HG02981 (cell line): Measurements from ENCODE around the gene LIMS1.
A peak's percentile ranks its signal among the peaks of the same experiment; 100 is the strongest.

ENCODE experiments used
- ATAC-seq: cut with Tn5 transposase; IDR thresholded peaks from one replicate; pipeline ENCODE4 v1.9.1; 2021; ENCODE audit warnings: mild to moderate bottlenecking, moderate library complexity; ENCODE audit not compliant: unreplicated experiment

Gene LIMS1

DNA sequence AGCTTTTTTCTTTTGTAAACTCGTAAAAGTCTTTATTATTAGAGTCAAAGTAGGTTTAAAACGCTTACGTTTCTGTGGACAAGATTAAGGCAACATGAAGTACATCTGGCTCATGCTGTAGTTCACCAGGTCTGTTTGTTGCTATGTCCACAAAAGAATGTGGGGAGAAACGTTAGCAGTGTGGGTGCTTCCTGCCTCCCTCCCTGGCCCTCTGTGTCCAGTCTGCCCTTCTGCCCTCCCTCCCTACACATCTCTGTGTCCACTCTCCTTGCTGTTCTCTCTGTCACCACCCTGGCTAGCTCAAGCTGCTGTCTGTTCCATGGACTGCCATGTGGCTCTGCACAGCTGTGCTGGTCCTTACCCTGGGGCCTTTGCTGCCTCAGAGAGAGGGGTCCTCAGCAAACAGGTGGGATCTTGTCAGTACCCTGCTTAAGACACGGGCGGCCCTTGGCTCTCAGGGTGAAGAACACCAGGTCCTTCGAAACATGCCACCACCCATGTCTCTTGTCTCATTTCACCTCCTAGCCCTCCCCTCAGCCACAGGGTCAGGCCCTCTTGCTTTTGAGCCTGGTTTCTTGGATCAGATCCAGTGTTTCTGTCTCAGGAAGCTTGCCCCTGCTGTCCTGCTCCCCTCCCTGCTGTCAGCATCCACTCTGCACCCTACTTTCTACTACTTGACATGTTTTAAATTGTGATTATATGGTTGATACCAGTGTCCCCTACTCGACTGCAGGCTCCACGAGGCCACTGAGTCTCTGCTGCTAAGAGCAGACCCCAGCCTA, 79.2 kb downstream of the LIMS1 start:
- ATAC-seq = no peak

DNA sequence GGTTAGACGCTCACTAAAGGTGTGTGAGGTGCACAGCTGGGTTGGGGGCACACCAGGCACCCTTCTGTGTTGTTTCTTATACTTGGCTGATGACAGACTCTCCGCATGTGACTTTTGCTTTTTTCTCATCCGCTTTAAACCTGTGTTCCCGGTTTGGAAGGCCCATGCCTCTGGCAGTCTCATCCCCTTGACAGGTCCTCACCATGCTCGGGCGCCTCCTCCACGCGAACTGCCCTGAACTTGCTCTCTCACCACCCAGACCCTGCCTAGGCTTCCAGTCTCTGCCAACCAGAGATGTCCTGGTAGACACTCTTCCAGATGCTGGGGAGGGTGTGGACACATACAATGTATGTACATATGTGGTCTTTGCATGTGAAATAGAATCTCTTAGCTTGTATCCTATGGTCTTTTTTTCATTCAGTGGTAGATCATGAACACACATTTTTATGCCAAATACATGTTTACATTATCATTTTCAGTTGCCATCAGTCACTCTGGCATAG, 79.8 kb downstream of the LIMS1 start:
- no peak for ATAC-seq

DNA sequence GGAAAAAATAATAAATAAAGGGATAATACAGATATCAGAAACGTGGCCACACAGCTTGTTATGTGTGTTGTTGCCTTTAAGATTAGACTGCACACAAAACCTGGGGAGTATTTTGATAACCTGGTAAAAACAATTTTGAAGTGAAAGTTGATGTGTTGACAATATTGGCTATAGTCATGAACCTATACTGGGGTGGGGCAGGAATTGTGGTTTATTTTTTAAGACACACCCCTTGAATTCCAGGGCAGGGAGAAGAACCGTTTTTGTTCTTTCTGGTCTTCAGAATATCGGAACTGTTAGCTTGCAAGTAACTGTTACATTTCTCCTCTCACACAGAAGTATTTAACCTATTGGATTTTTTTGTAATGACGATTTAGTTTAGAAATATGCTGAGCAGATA, 80.4 kb downstream of the LIMS1 start:
- no peak for ATAC-seq

DNA sequence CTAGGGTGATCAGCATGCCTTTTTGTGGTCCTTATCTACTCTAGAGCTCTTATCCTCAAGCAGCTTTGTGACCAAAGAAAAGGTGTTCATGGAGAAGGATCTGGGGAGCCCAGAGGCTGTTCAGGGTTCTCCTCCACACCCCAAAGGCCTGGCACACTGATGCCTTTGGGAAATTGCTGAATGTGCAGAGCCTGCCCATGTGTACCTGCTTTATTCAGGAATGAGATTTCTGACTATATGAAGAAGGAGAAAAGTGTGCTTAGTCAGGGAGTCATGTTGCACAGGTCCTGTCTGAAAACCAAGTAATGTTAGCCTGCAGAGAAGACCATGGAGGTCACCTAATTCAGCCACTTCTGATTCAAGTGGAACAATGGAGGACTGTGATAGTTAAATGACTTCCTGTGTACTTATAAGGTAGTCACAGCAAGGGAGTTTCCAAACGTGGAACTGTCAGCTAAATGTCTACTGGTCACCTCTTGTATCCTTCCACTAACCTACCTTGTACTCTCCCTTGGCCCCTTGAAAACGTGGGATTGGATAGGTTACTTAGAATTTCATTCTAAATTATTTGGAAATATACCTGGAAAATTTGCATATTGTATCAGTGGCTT, 81.3 kb downstream of the LIMS1 start:
- no peak for ATAC-seq

DNA sequence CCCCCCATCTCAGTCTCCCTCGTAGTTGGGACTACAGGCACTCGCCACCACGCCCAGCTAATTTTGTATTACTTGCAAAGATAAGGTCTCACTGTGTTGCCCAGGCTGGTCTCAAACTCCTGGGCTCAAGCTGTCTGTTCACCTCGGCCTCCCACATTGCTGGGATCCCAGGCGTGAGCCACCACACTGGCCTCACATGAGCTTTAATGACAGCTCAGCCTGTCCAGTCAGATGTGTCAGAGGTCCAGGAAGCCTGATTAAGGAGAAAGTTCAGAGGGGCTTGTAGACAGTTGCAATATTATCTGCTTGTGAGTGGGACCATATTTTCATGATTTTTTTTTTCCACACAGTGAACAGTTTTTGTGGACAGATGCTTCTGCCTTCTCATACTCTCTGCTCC, 82.0 kb downstream of the LIMS1 start:
- no peak for ATAC-seq

DNA sequence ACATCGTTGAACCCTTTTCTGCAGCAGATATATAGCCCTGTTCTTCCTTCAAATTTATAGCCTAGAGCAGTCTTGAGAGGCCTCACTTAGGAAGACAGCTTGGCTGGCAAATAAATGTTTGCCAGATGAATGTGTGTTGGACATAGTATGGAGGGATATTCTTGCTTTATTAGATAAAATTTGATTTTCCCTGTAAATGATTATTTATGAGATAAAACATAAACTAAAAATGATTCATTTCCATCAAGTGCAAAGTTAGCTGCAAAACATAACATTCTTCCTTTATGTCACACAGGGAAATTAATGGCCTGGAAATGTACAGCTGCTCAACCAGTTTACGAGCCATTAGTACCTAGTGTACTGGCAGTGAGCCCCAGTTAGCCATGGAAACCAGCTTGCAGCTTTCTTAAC, 82.5 kb downstream of the LIMS1 start:
- no peak for ATAC-seq

DNA sequence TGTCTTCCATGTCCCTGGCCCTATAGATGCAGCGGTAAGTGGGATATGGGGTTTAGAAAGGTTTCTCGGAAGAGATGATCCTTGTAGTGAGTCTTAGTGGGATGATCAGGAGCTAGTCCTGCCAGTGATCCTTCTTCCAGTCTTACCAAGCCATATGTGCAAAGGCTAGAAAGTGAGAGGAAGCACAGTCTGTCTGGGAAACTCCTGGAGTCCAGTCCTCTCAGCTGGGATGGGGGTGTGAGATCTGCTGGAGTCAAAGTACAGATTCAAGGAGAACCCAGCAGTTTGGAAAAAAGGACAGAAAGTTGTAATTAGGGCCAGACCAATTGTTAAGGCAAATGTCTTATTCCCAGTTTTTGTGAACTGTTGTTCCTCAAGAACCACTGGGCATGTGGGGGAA, 83.3 kb downstream of the LIMS1 start:
- ATAC-seq = no peak

DNA sequence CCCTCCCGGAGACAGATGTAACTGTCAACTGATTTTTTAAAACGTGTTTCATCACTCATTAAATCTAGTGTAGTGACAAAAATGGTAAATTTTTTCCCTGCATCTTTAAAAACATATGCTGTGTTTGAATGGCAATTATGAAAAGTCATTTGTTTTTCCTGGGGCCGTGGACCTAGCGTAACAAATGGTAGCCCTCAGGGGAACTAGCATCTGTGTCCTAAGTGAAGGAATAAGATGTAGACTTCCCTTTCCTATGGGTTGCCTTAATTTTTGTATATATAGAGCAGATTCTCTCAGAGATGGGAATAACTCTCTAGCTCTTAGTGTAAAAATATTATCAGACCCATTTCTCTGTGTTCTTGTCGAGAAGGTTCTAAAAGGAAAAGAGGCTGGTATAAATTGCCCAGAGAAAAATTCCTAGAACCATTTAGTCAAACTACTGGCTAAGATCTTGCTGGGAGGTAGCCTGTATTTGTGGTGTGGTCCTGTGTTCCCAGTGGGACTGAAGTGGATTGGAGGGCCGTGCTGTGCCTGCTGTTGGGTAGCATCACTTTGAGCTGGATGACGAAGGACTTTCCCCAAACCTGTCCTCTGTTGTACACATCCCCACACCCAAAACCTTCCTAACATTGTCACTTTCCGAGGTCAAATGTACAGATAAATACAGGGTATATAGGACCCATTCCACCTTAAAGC, 85.8 kb downstream of the LIMS1 start:
- ATAC-seq = no peak

DNA sequence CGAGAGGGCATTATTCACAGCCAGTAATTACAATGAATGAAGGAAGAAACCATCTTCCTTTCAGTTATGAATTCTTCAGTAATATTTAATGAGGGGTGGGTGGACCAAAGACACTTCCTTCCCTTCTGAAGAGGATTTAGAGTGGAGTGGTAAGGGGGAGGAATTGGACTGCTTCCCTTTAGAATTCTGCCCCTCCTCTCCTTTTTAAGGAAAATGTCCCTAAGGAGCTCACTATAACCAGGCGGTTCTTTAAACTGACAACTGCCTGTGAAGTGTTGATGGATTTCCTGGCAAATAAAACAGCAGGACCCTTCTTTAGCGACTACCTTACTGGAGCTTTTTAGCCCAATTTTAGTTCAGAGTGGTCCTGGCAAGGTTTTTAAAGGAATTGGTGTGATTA, 86.4 kb downstream of the LIMS1 start:
- ATAC-seq = no peak

DNA sequence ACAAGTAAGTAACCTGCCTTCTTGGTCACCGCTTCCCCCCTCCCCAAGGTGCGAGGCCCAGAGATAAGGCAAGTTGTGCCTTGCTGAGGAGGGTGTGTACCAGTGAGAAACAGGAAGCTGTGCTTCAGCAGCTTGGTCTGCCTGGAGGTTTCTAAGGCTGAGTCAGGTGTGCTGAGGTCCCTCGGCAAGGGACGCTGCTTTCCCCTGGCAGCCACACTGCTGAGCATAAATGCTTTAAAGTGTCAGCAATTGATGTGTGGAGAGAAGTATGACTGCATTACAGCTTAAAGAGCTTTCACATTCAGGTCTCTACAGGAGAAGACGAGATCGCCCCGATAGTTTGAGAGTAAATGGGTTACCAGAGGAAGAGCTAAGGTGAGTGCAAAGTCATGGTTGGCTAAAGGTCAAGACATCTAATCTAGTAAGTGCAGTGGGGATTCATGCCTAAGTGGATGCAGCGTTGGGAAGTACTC, 86.9 kb downstream of the LIMS1 start:
- ATAC-seq = peak; percentile 99

DNA sequence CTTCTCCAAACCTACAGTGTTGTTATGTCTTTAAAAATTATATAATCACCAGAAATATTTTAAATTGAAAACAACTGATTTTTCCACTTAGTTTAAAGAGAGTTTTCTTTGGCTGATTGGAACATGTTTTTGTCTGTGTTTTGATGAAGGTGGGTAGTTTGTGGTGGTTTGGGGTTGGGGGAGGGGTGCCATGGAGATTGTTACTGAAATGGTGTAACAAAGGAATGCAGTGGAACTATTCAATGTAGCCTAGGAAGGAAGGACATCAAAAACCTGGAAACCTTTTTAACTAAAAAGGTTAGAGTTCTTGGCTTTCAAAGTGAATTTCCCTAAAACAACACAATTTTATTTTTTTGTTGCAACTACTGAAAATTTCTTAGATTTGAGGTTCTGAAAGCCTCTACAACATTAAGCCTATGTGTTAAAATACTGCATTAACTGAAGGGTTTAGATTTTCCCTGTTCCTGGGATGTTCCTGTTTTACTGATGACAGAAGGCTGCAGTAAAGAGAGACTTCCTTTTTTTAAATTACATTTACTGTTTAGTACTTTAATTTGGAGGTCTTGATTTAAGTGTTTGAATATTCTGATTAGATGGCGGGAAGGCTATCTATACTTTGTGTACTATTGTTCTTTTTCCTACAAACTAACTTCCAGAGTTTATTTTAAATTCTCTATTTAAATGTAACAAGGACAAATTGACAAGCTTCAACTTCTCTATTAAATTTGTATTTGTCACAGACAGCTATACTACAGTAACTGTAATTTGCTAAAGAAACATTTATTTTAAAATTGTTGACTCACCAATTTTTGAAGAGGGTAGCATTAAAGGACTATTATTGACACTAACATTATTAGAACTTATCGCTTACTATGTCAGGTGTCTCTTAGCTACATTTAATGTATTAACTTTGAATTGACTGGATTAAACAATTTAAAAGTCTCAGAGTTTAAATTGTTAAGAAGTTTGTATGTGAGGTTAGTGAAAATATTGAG, 87.7 kb downstream of the LIMS1 start:
- no peak for ATAC-seq

DNA sequence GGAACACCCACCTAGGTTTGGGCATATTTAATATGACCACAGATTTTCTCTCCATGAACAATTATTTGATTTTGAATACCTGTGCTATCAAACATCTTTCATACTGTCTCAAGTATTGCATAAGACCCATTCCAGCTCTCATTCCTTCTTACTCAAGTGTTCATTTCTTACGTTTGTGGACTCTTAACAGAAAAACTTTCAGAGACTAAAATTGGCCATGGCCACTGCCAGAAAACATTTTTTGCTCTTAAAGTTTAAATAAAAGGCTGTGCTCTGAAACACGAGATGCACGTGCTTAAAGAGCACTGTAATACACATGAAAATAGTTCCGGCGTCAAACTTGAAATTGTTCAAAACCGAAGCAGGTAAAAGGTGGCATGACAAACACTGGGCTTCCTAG, 89.3 kb downstream of the LIMS1 start:
- no peak for ATAC-seq

DNA sequence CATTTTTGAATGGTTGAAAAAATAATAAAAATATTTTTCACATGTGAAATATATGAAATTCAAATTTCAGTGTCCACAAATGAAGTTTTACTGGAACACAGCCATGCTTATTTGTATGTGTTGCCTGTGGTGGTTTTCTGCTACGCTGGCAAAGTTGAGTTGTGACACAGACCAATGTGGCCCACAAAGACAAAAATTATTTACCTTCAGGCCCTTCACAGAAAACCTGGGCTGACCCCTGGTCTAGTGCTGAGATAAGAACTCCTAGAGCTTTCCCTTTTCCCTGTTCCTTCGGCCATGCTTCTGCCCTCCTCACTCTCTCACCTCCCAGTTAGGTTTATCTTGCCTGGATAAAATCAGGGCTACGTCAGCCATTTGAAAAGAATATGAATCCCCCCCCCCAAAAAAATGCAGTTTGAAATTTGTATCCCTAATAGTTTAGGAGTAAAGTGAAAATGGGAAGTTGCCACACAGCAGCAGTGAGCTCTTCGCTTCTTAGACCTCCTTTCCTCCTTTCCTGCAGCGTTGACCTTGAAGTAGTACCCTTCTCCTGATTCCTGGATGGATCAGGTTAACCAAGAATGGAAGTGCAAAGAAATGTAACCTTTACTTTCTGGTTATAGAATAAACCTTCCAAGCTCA, 91.0 kb downstream of the LIMS1 start:
- ATAC-seq = no peak

DNA sequence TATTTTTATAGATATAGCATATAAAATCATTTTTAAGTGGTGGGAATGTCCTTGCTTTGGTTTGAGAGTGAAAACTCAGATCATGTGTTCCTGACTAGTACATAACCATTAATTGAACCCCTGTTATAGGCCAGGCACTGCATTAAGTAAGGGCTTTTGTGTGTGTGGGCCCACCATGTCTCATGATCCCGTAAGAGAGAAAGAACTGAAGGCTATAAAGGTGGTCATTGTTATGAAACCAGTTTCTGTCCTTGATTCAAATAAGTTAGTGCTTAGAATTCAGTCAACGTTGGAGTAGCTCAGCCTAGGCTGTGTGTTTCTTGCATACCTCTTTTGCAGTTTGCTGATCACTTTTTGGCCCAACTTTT, 91.5 kb downstream of the LIMS1 start:
- ATAC-seq = no peak

DNA sequence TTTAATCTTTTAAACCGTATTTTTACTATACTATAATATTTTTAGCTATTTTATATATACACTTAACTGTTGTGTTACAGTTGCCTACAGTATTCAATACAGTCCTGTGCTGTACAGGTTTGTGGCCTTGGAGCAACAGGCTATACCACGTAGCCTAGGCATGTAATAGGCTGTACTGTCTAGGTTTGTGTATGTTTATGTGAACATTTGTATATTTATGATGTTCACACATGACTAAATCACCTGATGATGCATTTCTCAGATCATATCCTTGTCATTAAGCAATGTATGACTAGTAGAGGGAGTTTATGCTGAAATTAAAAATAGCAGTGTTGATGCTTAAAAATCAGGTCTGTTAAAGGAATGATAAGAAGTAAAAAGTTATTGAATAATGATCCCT, 92.7 kb downstream of the LIMS1 start:
- ATAC-seq = no peak

DNA sequence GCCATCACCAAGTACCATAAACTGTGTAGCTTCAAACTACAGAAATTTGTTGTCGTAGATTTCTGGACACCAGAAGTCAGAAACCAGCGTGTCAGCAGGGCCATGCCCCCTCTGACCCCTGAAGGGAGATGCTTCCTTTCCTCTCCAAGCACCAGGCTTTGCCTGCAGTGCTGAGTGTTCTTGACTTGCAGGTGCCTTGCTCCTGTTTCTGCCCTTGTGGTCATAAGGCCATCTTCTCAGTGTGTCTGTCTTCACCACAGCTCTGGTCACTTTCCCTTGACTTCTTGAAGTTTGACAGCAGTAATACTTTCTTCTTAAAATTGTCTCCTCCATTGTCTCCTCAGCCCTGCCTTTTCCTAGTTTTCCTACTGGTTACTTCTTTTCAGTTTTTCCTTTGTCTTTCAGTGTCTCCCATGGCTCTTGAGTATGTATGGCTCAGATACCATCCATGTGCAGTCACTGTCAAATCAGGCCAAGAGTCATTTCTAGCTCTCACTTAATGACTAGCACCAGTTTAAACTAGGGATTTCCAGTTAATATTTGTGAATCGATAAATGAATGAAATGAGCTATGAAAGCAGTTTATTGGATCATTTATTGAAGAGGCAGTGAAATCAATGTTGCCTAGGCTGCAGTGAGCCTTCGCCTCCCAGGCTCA, 93.8 kb downstream of the LIMS1 start:
- ATAC-seq = no peak

DNA sequence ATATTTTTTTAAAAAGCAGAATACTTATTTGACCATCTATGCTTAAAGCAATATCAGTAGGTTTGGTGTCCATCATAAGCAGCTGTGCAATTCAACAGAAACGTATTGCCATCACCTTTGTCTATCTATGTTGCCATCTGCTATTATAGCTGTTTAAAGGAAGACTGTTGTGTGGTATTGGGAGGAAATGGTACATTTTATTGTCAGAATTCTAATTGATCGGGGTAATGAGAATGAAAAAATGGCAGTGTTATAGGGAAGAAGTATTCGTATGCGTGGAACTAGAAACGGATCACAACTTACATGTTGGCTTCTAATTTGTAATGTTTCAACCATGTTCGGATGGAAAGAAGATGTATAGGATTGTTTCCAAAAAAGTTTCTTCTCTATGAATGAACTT, 94.7 kb downstream of the LIMS1 start:
- ATAC-seq = no peak

DNA sequence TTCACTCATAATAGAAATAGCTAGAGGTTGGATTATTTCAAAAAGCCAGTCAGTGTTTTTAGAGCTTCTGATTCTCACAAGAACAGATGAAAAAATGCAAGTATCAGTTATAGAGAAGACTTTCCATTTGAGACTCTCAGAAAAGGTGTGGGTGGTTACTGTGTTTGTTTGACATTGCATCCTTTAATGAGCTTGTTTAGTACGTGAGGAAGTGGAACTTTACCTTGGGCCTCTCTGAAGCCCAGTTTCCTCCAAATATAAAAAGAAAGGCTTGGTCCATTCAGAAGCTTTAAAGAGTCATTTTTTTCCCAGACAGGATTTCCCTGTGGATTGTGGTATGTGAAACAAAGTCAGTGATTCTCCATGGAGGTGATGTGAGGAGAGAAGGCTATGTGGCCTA, 95.1 kb downstream of the LIMS1 start:
- ATAC-seq = peak; percentile 45

DNA sequence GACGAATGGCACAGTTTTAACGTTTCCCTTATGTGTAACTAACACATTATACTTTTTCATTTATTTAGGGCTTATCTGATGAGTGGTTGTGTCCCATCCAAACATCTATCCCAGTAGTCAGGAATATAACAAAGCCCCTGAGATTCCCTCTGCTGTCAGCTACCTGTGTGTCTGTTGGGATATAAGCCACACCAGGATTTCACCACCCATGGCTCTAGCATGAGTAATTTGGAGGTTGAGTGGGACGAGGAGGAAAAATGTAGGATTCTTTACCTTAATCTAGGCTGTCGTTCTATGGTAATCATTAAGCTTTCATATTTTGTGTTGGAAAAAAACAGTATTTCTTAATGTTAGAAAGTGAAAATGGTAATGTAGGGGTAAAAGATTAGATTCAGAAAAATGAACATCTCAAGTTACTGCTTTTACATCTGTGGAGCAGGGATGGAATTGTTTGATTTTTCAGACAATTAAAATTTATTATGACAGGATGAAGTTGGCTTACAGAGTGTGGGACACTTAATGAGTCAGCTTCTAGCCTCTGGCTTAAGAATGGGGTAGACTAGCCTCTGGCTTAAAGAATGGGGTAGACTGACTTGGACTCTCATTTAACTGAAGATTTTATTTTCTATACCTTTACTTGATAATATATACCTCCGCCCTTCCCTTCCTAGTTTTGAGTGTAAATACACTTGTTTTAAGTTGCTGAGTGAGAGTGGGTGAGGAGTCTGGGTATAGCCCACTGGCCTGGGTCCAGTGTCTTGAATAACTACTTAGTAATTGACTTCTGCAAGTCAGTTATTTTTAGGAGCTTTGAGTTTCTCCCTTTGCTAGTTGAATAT, 96.5 kb downstream of the LIMS1 start:
- no peak for ATAC-seq
